HepG2 (cell line): ENCODE data around the gene RNF126. TPM values are rescaled to one million over a fixed set of nuclear protein-coding genes. Genes with fewer than 3 reads are reported as not detected.

Source experiments
- ARID2 ChIP-seq: sonication (generic); formaldehyde crosslinking; IDR thresholded peaks from 2 replicates; pipeline ENCODE4 v1.8.1; 2022; ENCODE audit warnings: mild to moderate bottlenecking, missing genetic modification reagents, borderline replicate concordance
- BRF2 ChIP-seq: sonication (generic); formaldehyde crosslinking; IDR thresholded peaks from 2 replicates; pipeline ENCODE4 v1.8.1; 2022; ENCODE audit warnings: mild to moderate bottlenecking, missing genetic modification reagents
- CBX2 ChIP-seq, 2 experiments: fragments of 200-600 bp in 1 of 2; sonication (generic); formaldehyde crosslinking in 1 of 2; IDR thresholded peaks; 2 replicates each; pipeline versions ENCODE4 v1.7.0 to v1.8.1; 2018 to 2022; ENCODE audit warnings: low read depth in 2 of 2, low read length in 1 of 2, mild to moderate bottlenecking in 1 of 2, missing genetic modification reagents in 1 of 2
- IRX3 ChIP-seq: sonication (generic); formaldehyde crosslinking; IDR thresholded peaks from 2 replicates; pipeline ENCODE4 v1.8.1; 2023; ENCODE audit warnings: mild to moderate bottlenecking, low read depth, missing genetic modification reagents, borderline replicate concordance
- NCOA1 ChIP-seq: sonication (generic); formaldehyde crosslinking; IDR thresholded peaks from 2 replicates; pipeline ENCODE4 v1.9.0; 2021; ENCODE audit warnings: missing genetic modification reagents
- SATB2 ChIP-seq: sonication (generic); formaldehyde crosslinking; IDR thresholded peaks from 2 replicates; pipeline ENCODE4 v1.5.0; 2020; ENCODE audit warnings: missing genetic modification reagents
- TFDP1 ChIP-seq: IDR thresholded peaks from 2 replicates; pipeline ENCODE4 v1.6.1; 2016; ENCODE audit warnings: missing compliant biosample characterization, missing genetic modification reagents, borderline replicate concordance
- ZBTB34 ChIP-seq: sonication (generic); formaldehyde crosslinking; IDR thresholded peaks from 2 replicates; pipeline ENCODE4 v1.8.0; 2022; ENCODE audit warnings: mild to moderate bottlenecking, missing genetic modification reagents
- ZFP1 ChIP-seq: IDR thresholded peaks from 2 replicates; pipeline ENCODE4 v1.6.1; 2016
- ZMYM4 ChIP-seq: sonication (generic); formaldehyde crosslinking; IDR thresholded peaks from 2 replicates; pipeline ENCODE4 v1.8.1; 2023; ENCODE audit warnings: mild to moderate bottlenecking, missing genetic modification reagents
- ZNF510 ChIP-seq: sonication (generic); formaldehyde crosslinking; IDR thresholded peaks from 2 replicates; pipeline ENCODE4 v1.4.0; 2020; ENCODE audit warnings: low read depth, mild to moderate bottlenecking, missing genetic modification reagents
- ZNF546 ChIP-seq: sonication (generic); formaldehyde crosslinking; conservative IDR thresholded peaks from 2 replicates; pipeline ENCODE4 v1.8.1; 2023; ENCODE audit warnings: mild to moderate bottlenecking, missing genetic modification reagents
- ZNF550 ChIP-seq: sonication (generic); formaldehyde crosslinking; IDR thresholded peaks from 2 replicates; pipeline ENCODE4 v1.4.0; 2020; ENCODE audit warnings: mild to moderate bottlenecking, missing genetic modification reagents, borderline replicate concordance
- polyA plus RNA-seq, 8 experiments: library from polyadenylated mRNA; depleted of rRNA in 3 of 8; stranded (reverse) in 7 of 8; unstranded in 1 of 8; fragments of >200 nt; fragmentation: Illumina TruSeq in 4 of 8; extraction: Trizol in 4 of 8; gene quantifications; 2 replicates each; pipeline versions ENCODE4 v1.2.1 to v1.2.3, GENCODE V29; 2011 to 2016; ENCODE audit warnings: low read depth in 4 of 8, missing spikeins in 1 of 8, mixed read lengths in 1 of 8; ENCODE audit not compliant: insufficient read depth in 1 of 8
- total RNA-seq, 5 experiments: library from RNA; depleted of rRNA; stranded (reverse); fragments of >200 nt; fragmentation: Illumina TruSeq; extraction: Trizol; gene quantifications; 2 replicates each; pipeline ENCODE4 v1.2.3, GENCODE V29; 2016; ENCODE audit warnings: low read depth in 1 of 5
- TF ChIP-seq, protein P1 (sequence below), 2 experiments: sonication (generic) in 1 of 2; formaldehyde crosslinking in 1 of 2; IDR thresholded peaks; 2 replicates each; pipeline versions ENCODE4 v1.5.1 to v1.6.1; 2011 to 2020; ENCODE audit warnings: borderline replicate concordance in 1 of 2, low read depth in 1 of 2, low read length in 1 of 2, mild to moderate bottlenecking in 1 of 2, missing genetic modification reagents in 1 of 2, moderate library complexity in 1 of 2
- TF ChIP-seq, protein P2 (sequence below): sonication (generic); formaldehyde crosslinking; IDR thresholded peaks from 2 replicates; pipeline ENCODE4 v1.5.1; 2020; ENCODE audit warnings: mild to moderate bottlenecking, missing genetic modification reagents, borderline replicate concordance
- TF ChIP-seq, protein P3 (sequence below): sonication (generic); formaldehyde crosslinking; IDR thresholded peaks from 2 replicates; pipeline ENCODE4 v1.5.0; 2020; ENCODE audit warnings: mild to moderate bottlenecking, missing genetic modification reagents

The RNF126 gene
- total and polyA plus RNA-seq, 2 of the 13 experiments (the other 11 are each of a cell fraction or from before 2014, with no cell fraction given): 23.2 to 34.0 TPM

GRCh38 chr19:633068-633785 is 29.8 kb downstream of the RNF126 start, which contains the start of gene POLRMT (continued):
- no peak for TF ChIP-seq BRF2
- TF ChIP-seq, protein P1, sequence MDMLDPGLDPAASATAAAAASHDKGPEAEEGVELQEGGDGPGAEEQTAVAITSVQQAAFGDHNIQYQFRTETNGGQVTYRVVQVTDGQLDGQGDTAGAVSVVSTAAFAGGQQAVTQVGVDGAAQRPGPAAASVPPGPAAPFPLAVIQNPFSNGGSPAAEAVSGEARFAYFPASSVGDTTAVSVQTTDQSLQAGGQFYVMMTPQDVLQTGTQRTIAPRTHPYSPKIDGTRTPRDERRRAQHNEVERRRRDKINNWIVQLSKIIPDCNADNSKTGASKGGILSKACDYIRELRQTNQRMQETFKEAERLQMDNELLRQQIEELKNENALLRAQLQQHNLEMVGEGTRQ (IDR thresholded peaks at IDR 0.05; ENCODE audit: low read depth, low read length): no peak
- TF ChIP-seq, protein P1 (CRISPR knock-in tag; IDR thresholded peaks at IDR 0.05; ENCODE audit: borderline replicate concordance): no peak
- peak; percentile 86 for TF ChIP-seq TFDP1 (CRISPR knock-in tag)
- no peak for TF ChIP-seq ZNF510
- no peak for TF ChIP-seq ZFP1 (CRISPR knock-in tag)
- peak; percentile 52; the same call in 1 of the 2 replicates for TF ChIP-seq SATB2 (CRISPR knock-in tag)
- TF ChIP-seq IRX3 (CRISPR knock-in tag): no peak
- TF ChIP-seq NCOA1 (CRISPR knock-in tag): 0 out of 2 replicates have a peak, but pooled peaks have one; percentile 10
- no peak for TF ChIP-seq ZMYM4 (CRISPR knock-in tag)
- TF ChIP-seq ZNF546 (CRISPR knock-in tag): no peak
- TF ChIP-seq, protein P2, sequence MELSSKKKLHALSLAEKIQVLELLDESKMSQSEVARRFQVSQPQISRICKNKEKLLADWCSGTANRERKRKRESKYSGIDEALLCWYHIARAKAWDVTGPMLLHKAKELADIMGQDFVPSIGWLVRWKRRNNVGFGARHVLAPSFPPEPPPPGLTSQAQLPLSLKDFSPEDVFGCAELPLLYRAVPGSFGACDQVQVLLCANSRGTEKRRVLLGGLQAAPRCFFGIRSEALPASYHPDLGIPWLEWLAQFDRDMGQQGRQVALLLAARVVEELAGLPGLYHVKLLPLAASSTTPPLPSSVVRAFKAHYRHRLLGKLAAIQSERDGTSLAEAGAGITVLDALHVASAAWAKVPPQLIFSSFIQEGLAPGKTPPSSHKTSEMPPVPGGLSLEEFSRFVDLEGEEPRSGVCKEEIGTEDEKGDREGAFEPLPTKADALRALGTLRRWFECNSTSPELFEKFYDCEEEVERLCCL (CRISPR knock-in tag): no peak
- no peak for TF ChIP-seq ZBTB34
- TF ChIP-seq, protein P3, sequence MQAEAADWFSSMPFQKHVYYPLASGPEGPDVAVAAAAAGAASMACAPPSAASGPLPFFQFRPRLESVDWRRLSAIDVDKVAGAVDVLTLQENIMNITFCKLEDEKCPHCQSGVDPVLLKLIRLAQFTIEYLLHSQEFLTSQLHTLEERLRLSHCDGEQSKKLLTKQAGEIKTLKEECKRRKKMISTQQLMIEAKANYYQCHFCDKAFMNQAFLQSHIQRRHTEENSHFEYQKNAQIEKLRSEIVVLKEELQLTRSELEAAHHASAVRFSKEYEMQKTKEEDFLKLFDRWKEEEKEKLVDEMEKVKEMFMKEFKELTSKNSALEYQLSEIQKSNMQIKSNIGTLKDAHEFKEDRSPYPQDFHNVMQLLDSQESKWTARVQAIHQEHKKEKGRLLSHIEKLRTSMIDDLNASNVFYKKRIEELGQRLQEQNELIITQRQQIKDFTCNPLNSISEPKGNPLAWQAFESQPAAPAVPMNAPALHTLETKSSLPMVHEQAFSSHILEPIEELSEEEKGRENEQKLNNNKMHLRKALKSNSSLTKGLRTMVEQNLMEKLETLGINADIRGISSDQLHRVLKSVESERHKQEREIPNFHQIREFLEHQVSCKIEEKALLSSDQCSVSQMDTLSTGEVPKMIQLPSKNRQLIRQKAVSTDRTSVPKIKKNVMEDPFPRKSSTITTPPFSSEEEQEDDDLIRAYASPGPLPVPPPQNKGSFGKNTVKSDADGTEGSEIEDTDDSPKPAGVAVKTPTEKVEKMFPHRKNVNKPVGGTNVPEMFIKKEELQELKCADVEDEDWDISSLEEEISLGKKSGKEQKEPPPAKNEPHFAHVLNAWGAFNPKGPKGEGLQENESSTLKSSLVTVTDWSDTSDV (CRISPR knock-in tag): no peak
- TF ChIP-seq CBX2 (IDR thresholded peaks at IDR 0.05; ENCODE audit: low read depth, low read length): no peak
- no peak for TF ChIP-seq CBX2 (CRISPR knock-in tag; IDR thresholded peaks at IDR 0.05; ENCODE audit: low read depth)
- no peak for TF ChIP-seq ARID2
- no peak for TF ChIP-seq ZNF550 (CRISPR knock-in tag)
